Smooth muscle cell (in vitro differentiated cells): Measurements from ENCODE around the gene COX19. TPM values are rescaled to one million over a fixed set of nuclear protein-coding genes. Genes with fewer than 3 reads are reported as not detected.
A peak's percentile ranks its signal among the peaks of the same experiment; 100 is the strongest.

ENCODE experiments used
- DNase-seq: peaks from one replicate; lab custom pipeline; 2025; ENCODE audit not compliant: unreplicated experiment; lab: John Stamatoyannopoulos, UW
- H2AFZ ChIP-seq: fragments of 200-600 bp; sonication (generic); 2 replicates; pipeline ENCODE4 v1.6.0; 2016; ENCODE audit warnings: antibody characterized with exemption, low read depth, mild to moderate bottlenecking
- H3F3A ChIP-seq: fragments of 200-600 bp; sonication (generic); 2 replicates; pipeline ENCODE4 v1.6.0; 2017; ENCODE audit warnings: antibody characterized with exemption, low read depth
- H3K27ac ChIP-seq: fragments of 200-600 bp; sonication (generic); 2 replicates; pipeline ENCODE4 v1.5.1; 2016; ENCODE audit warnings: low read depth, mild to moderate bottlenecking
- H3K27me3 ChIP-seq: fragments of 200-600 bp; sonication (generic); 2 replicates; pipeline ENCODE4 v1.6.1; 2016; ENCODE audit warnings: low read depth, mild to moderate bottlenecking
- H3K36me3 ChIP-seq: fragments of 200-600 bp; sonication (generic); 2 replicates; pipeline ENCODE4 v1.5.1; 2016; ENCODE audit warnings: low read depth
- H3K4me1 ChIP-seq: fragments of 200-600 bp; sonication (generic); 2 replicates; pipeline ENCODE4 v1.5.1; 2016; ENCODE audit warnings: low read depth
- H3K4me2 ChIP-seq: fragments of 200-600 bp; sonication (generic); 2 replicates; pipeline ENCODE4 v1.6.0; 2016; ENCODE audit warnings: mild to moderate bottlenecking
- H3K4me3 ChIP-seq: fragments of 200-600 bp; sonication (generic); 2 replicates; pipeline ENCODE4 v1.5.1; 2016; ENCODE audit warnings: mild to moderate bottlenecking
- H3K79me2 ChIP-seq: fragments of 200-600 bp; sonication (generic); 2 replicates; pipeline ENCODE4 v1.6.0; 2016; ENCODE audit warnings: low read depth, mild to moderate bottlenecking
- H3K9ac ChIP-seq: fragments of 200-600 bp; sonication (generic); 2 replicates; pipeline ENCODE4 v1.6.0; 2016; ENCODE audit warnings: low read depth
- H3K9me3 ChIP-seq: fragments of 200-600 bp; sonication (generic); replicated peaks from 2 replicates; pipeline ENCODE4 v1.5.1; 2016; ENCODE audit warnings: low read depth
- H4K20me1 ChIP-seq: fragments of 200-600 bp; sonication (generic); 2 replicates; pipeline ENCODE4 v1.6.0; 2016; ENCODE audit warnings: low read depth
- WGBS: methylation state at CpG from one replicate; pipeline ENCODE4 v1.1.7; 2016; ENCODE audit warnings: low lambda C conversion rate; 5-methylcytosine and 5-hydroxymethylcytosine counted together
- polyA plus RNA-seq: library from polyadenylated mRNA; unstranded; fragments of >200 nt; fragmentation: Nextera tagmentation; extraction: Ambion mirVana; gene quantifications from 2 replicates; pipeline ENCODE4 v1.2.1, GENCODE V29; 2016
- total RNA-seq: library from RNA; depleted of rRNA; stranded (reverse); fragments of >200 nt; gene quantifications from 2 replicates; pipeline ENCODE4 v1.2.3, GENCODE V29; 2014
- TF ChIP-seq, protein P1 (sequence below): fragments of 200-600 bp; sonication (generic); IDR thresholded peaks from 2 replicates; pipeline ENCODE4 v1.5.1; 2017; ENCODE audit warnings: borderline replicate concordance, mild to moderate bottlenecking, antibody characterized with exemption; ENCODE audit not compliant: insufficient read depth, poor library complexity, severe bottlenecking

COX19 gene
- total and polyA plus RNA-seq, 2 experiments from 2014 or later, result 10.0 to 10.4 TPM

DNA sequence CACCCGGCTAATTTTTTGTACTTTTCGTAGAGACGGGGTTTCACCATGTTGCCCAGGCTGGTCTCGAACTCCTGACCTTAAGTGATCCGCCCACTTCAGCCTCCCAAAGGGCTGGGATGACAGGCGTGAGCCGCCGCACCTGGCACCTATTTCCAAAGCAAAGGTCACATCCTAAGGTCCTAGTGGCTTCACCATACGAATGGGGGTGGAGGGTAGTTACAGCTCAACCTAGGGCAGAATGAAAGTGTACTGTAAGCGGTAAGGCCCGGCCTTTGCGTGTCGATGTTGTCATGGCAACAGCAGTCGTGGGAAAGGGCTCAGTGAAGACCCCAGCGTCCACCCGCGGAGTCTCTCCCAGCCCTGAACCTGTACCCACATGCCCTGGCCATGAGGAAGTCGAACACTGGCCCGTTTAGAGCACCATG lies 1.6 kb upstream of the COX19 start:
- peaks cover 30% of the 10 kb centered on the region for H4K20me1 ChIP-seq
- no peak for DNase-seq
- no peak overlapping the region for H3K4me3 ChIP-seq
- no peak overlapping the region for H3K9ac ChIP-seq
- TF ChIP-seq, protein P1, sequence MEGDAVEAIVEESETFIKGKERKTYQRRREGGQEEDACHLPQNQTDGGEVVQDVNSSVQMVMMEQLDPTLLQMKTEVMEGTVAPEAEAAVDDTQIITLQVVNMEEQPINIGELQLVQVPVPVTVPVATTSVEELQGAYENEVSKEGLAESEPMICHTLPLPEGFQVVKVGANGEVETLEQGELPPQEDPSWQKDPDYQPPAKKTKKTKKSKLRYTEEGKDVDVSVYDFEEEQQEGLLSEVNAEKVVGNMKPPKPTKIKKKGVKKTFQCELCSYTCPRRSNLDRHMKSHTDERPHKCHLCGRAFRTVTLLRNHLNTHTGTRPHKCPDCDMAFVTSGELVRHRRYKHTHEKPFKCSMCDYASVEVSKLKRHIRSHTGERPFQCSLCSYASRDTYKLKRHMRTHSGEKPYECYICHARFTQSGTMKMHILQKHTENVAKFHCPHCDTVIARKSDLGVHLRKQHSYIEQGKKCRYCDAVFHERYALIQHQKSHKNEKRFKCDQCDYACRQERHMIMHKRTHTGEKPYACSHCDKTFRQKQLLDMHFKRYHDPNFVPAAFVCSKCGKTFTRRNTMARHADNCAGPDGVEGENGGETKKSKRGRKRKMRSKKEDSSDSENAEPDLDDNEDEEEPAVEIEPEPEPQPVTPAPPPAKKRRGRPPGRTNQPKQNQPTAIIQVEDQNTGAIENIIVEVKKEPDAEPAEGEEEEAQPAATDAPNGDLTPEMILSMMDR, result no peak
- WGBS, result 86% methylated on average over 19 of the region's 19 CpGs
- H3K4me2 ChIP-seq, result no peak overlapping the region
- H3F3A ChIP-seq, result no peaks in the 10 kb centered on the region
- peaks cover 29% of the 10 kb centered on the region for H3K79me2 ChIP-seq
- H3K4me1 ChIP-seq, result peaks cover 11% of the 10 kb centered on the region
- no peak overlapping the region for H2AFZ ChIP-seq
- no peaks in the 10 kb centered on the region for H3K9me3 ChIP-seq
- H3K36me3 ChIP-seq, result peaks cover 5% of the 10 kb centered on the region
- H3K27me3 ChIP-seq, result no peaks in the 10 kb centered on the region
- H3K27ac ChIP-seq, result no peak overlapping the region

DNA sequence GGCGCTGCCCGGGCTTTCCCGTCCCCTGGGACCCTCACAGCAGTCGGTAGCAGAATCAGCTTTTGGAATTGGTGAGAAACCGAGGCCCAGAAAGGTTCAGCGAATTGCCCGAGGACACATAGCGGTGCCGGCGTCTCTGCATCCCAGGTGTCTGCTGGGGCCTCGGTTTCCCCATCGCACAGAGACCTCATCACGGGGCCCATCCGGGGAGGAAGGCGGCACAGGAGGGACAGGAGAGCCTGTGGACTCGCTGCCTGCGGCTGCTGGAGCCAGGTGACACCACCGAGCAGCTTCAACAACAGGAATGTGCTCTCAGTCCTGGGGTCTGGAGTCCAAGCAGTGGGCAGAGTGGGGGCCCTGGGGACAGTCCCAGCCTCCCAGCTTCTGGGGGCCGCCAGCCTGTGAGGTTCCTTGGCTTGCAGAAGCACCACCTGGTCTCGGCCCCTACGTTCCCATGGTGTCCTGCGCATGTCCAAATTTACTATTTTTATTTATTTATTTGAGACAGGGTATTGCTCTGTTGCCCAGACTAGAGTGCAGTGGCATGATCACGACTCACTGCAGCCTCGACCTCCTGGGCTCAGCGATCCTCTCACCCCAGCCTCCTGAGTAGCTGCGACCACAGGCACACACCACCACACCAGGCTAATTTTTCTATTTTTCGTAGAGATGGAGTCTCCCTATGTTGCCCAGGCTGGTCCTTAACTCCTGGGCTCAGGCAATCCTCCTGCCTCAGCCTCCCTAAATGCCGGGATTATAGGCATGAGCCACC lies 539 bp upstream of the COX19 start:
- Histone ChIP-seq H4K20me1 (peaks cover 40% of the 10 kb centered on the region), H3K27me3 (no peaks in the 10 kb centered on the region), H3K27ac (no peak overlapping the region), H3K4me2 (peak overlapping the region; percentile 93), H3K4me1 (peaks cover 11% of the 10 kb centered on the region), H3K9ac (no peak overlapping the region), H2AFZ (no peak overlapping the region), H3K36me3 (peaks cover 5% of the 10 kb centered on the region), H3K4me3 (peak overlapping the region; percentile 99), H3K9me3 (no peaks in the 10 kb centered on the region), H3K79me2 (peaks cover 38% of the 10 kb centered on the region), H3F3A (no peaks in the 10 kb centered on the region)
- no peak for DNase-seq
- WGBS, result 55% methylated on average over 25 of the region's 28 CpGs
- TF ChIP-seq, protein P1, result no peak

DNA sequence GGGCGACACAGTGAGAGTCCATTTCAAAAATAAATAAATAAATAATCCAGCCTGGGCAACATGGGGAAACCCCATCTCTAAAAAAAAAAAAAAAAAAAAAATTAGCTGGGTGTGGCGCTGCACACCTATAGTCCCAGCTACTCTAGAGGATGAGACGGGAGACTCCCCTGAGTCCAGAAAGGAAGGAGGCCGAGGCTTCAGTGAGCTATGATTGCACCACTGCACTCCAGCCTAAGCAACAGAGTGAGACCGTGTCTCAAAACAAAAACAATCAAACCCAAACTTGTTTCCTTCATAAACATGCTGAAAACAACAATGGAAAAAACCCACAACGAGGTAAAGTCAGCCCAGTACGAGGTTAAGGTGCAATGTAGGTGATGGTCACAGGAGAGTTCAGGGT lies 1.2 kb downstream of the COX19 start:
- Histone ChIP-seq H3K79me2 (peaks cover 39% of the 10 kb centered on the region), H3K9ac (peak overlapping the region; percentile 100), H2AFZ (no peak overlapping the region), H4K20me1 (peaks cover 57% of the 10 kb centered on the region), H3K4me3 (peak overlapping the region; percentile 99), H3K36me3 (peaks cover 5% of the 10 kb centered on the region), H3K27ac (peak overlapping the region; percentile 99), H3K27me3 (no peaks in the 10 kb centered on the region), H3F3A (no peaks in the 10 kb centered on the region), H3K4me2 (peak overlapping the region; percentile 93), H3K9me3 (no peaks in the 10 kb centered on the region), H3K4me1 (peaks cover 11% of the 10 kb centered on the region)
- 50% methylated on average over 7 of the region's 7 CpGs for WGBS
- TF ChIP-seq, protein P1, result no peak
- DNase-seq, result no peak

DNA sequence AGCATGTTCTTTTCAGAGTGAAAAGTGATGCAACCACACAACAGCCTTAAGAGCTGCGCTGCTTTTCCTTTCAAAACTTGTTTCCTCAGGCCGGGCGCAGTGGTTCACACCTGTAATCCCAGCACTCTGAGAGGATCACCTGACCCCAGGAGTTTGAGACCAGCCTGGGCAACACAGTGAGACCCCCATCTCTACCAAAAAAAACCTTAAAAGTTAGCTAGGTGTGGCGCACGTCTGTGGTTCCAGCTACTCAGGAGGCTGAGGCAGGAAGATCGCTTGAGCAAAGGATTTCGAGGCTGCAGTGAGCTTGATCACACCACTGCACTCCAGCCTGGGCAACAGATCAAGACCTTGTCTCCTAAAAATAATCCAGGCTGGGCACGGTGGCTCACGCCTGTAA lies 2.0 kb downstream of the COX19 start:
- peaks cover 39% of the 10 kb centered on the region for H3K79me2 ChIP-seq
- H3K27me3 ChIP-seq, result no peaks in the 10 kb centered on the region
- no peaks in the 10 kb centered on the region for H3F3A ChIP-seq
- H3K9me3 ChIP-seq, result no peaks in the 10 kb centered on the region
- peaks cover 5% of the 10 kb centered on the region for H3K36me3 ChIP-seq
- no peak overlapping the region for H3K27ac ChIP-seq
- no peak for DNase-seq
- no peak overlapping the region for H2AFZ ChIP-seq
- WGBS, result 91% methylated on average over 9 of the region's 9 CpGs
- TF ChIP-seq, protein P1, result no peak
- peaks cover 11% of the 10 kb centered on the region for H3K4me1 ChIP-seq
- peak overlapping the region; percentile 99 for H3K4me3 ChIP-seq
- no peak overlapping the region for H3K9ac ChIP-seq
- peak overlapping the region; percentile 93 for H3K4me2 ChIP-seq
- H4K20me1 ChIP-seq, result peaks cover 64% of the 10 kb centered on the region
